HepG2 (cell line): ENCODE data around the gene TRNP1. TPM values are rescaled to one million over a fixed set of nuclear protein-coding genes. Genes with fewer than 3 reads are reported as not detected.

ENCODE experiments used
- ATAC-seq: fragments of 200-7000 bp; cut with Tn5 transposase; 3 replicates; pipeline ENCODE4 v1.9.1; 2020; ENCODE audit warnings: mild to moderate bottlenecking, moderate library complexity
- BruUV-seq: library from RNA; stranded (reverse); fragments of 400-500 nt; replicated peaks from 2 replicates; lab custom pipeline; 2021; lab: Mats Ljungman, UMichigan
- CTCF ChIA-PET: fragments of 300-600 bp; formaldehyde crosslinking; extraction: SDS; loops from one replicate; lab custom pipeline; 2021; ENCODE audit warnings: low total read pairs, inconsistent platforms, low intra/inter-chr PET ratio; lab: Yijun Ruan, JAX
- POLR2A ChIA-PET: fragments of 350-600 bp; sonication (Branson Sonifier 250); formaldehyde crosslinking; loops from one replicate; lab custom pipeline; 2020; ENCODE audit warnings: antibody characterized with exemption, inconsistent platforms; lab: Yijun Ruan, JAX
- DNase-seq: peaks from one replicate; pipeline ENCODE4 v3.0.0-alpha.2; 2015; ENCODE audit warnings: low spot score
- FAIRE-seq: peaks from 3 replicates; lab custom pipeline; 2011; peaks lifted over from hg19 to GRCh38; lab: Jason Lieb, UNC
- H2AFZ ChIP-seq: one replicate; pipeline ENCODE4 v1.6.1; 2011; ENCODE audit warnings: low read length, inconsistent platforms
- H3K27ac ChIP-seq: fragments of 300-600 bp; 3 replicates; pipeline ENCODE4 v1.8.0; 2011; ENCODE audit warnings: mixed run types, mild to moderate bottlenecking, mixed read lengths, low read length, inconsistent platforms; ENCODE audit not compliant: insufficient read depth; ENCODE audit errors: extremely low read length
- H3K27me3 ChIP-seq, 2 experiments: fragments of 200-600 bp in 1 of 2; 2 replicates in 1 of 2; 3 replicates in 1 of 2; pipeline versions ENCODE4 v1.6.0 to v1.8.0; 2011; ENCODE audit warnings: low read length in 2 of 2, mild to moderate bottlenecking in 2 of 2, moderate library complexity in 2 of 2, inconsistent platforms in 1 of 2; ENCODE audit not compliant: insufficient read depth in 2 of 2, control insufficient read depth in 1 of 2
- H3K36me3 ChIP-seq, 2 experiments: fragments of 200-600 bp in 1 of 2; replicated peaks in 1 of 2; 2 replicates in 1 of 2; 3 replicates in 1 of 2; pipeline versions ENCODE4 v1.5.1 to v1.8.0; 2011; ENCODE audit warnings: low read length in 2 of 2, inconsistent platforms in 1 of 2; ENCODE audit not compliant: insufficient read depth in 2 of 2, control insufficient read depth in 1 of 2
- H3K4me1 ChIP-seq: 2 replicates; pipeline ENCODE4 v1.5.1; 2012; ENCODE audit warnings: low read length, inconsistent platforms; ENCODE audit not compliant: insufficient read depth
- H3K4me2 ChIP-seq: 2 replicates; pipeline ENCODE4 v1.6.0; 2011; ENCODE audit warnings: low read depth, low read length, inconsistent platforms
- H3K4me3 ChIP-seq, 3 experiments: fragments of 200-600 bp in 1 of 3; sonication (generic), shearing (Covaris generic) in 1 of 3; replicated peaks in 1 of 3; 2 replicates each; pipeline ENCODE4 v1.5.1; 2011 to 2016; ENCODE audit warnings: low read length in 3 of 3, inconsistent platforms in 2 of 3, low read depth in 2 of 3, mild to moderate bottlenecking in 2 of 3, control low read depth in 1 of 3, mixed read lengths in 1 of 3; ENCODE audit not compliant: insufficient read depth in 1 of 3
- H3K79me2 ChIP-seq: one replicate; pipeline ENCODE4 v1.6.1; 2011; ENCODE audit warnings: low read length, inconsistent platforms; ENCODE audit not compliant: insufficient read depth
- H3K9ac ChIP-seq: 2 replicates; pipeline ENCODE4 v1.6.0; 2011; ENCODE audit warnings: mild to moderate bottlenecking, low read depth, low read length, inconsistent platforms; ENCODE audit not compliant: insufficient read depth
- H3K9me3 ChIP-seq: 2 replicates; pipeline ENCODE4 v1.5.1; 2012; ENCODE audit warnings: mild to moderate bottlenecking, low read length
- H4K20me1 ChIP-seq: 2 replicates; pipeline ENCODE4 v1.6.0; 2011; ENCODE audit warnings: inconsistent platforms, mild to moderate bottlenecking, low read length, moderate library complexity; ENCODE audit not compliant: insufficient read depth
- CEBPB ChIP-seq: IDR thresholded peaks from 2 replicates; pipeline ENCODE4 v1.6.1; 2011; ENCODE audit warnings: low read depth, low read length, improper control_type of control experiment, borderline replicate concordance
- DRAP1 ChIP-seq: IDR thresholded peaks from 2 replicates; pipeline ENCODE4 v1.6.1; 2016; ENCODE audit warnings: missing genetic modification reagents, missing compliant biosample characterization
- HMG20B ChIP-seq: conservative IDR thresholded peaks from 2 replicates; pipeline ENCODE4 v1.6.1; 2016; ENCODE audit warnings: missing genetic modification reagents, missing compliant biosample characterization
- HNF4A ChIP-seq: sonication (generic); formaldehyde crosslinking; IDR thresholded peaks from 2 replicates; pipeline ENCODE4 v1.4.0; 2020; ENCODE audit warnings: missing genetic modification reagents
- KLF9 ChIP-seq: IDR thresholded peaks from 2 replicates; pipeline ENCODE4 v1.6.1; 2016; ENCODE audit warnings: low read depth
- LCORL ChIP-seq, 2 experiments: fragments of 450-650 bp in 1 of 2; sonication (generic) in 1 of 2; formaldehyde crosslinking in 1 of 2; IDR thresholded peaks; 2 replicates each; pipeline versions ENCODE4 v1.5.0 to v1.6.1; 2017 to 2020; ENCODE audit warnings: antibody characterized with exemption in 1 of 2, missing genetic modification reagents in 1 of 2
- MED1 ChIP-seq: sonication (generic); formaldehyde crosslinking; IDR thresholded peaks from 2 replicates; pipeline ENCODE4 v1.4.0; 2020; ENCODE audit warnings: missing genetic modification reagents
- NR2F6 ChIP-seq, 2 experiments: IDR thresholded peaks; 2 replicates each; pipeline ENCODE4 v1.6.1; 2016; ENCODE audit warnings: antibody characterized with exemption in 1 of 2, mild to moderate bottlenecking in 1 of 2
- PATZ1 ChIP-seq: sonication (generic); formaldehyde crosslinking; IDR thresholded peaks from 2 replicates; pipeline ENCODE4 v1.4.0; 2020; ENCODE audit warnings: missing genetic modification reagents
- RARA ChIP-seq: IDR thresholded peaks from 2 replicates; pipeline ENCODE4 v1.6.1; 2016; ENCODE audit warnings: missing genetic modification reagents, missing compliant biosample characterization
- RXRB ChIP-seq: IDR thresholded peaks from 2 replicates; pipeline ENCODE4 v1.6.1; 2016; ENCODE audit warnings: borderline replicate concordance, missing genetic modification reagents, missing compliant biosample characterization
- SIN3A ChIP-seq: IDR thresholded peaks from 2 replicates; pipeline ENCODE4 v1.6.1; 2011; ENCODE audit warnings: low read depth, mild to moderate bottlenecking, control low read depth, low read length, borderline replicate concordance
- TEAD3 ChIP-seq: optimal IDR thresholded peaks from 2 replicates; pipeline ENCODE3; 2016; ENCODE audit warnings: borderline replicate concordance
- THRA ChIP-seq: sonication (generic); formaldehyde crosslinking; IDR thresholded peaks from 2 replicates; pipeline ENCODE4 v1.4.0; 2020; ENCODE audit warnings: missing genetic modification reagents, borderline replicate concordance
- ZBTB34 ChIP-seq: sonication (generic); formaldehyde crosslinking; IDR thresholded peaks from 2 replicates; pipeline ENCODE4 v1.8.0; 2022; ENCODE audit warnings: mild to moderate bottlenecking, missing genetic modification reagents
- ZNF12 ChIP-seq: sonication (generic); formaldehyde crosslinking; IDR thresholded peaks from 2 replicates; pipeline ENCODE4 v1.5.0; 2020; ENCODE audit warnings: missing genetic modification reagents
- ZNF235 ChIP-seq: sonication (generic); formaldehyde crosslinking; IDR thresholded peaks from 2 replicates; pipeline ENCODE4 v1.8.1; 2023; ENCODE audit warnings: mild to moderate bottlenecking, missing genetic modification reagents, borderline replicate concordance
- ZNF788 ChIP-seq: sonication (generic); formaldehyde crosslinking; IDR thresholded peaks from 2 replicates; pipeline ENCODE4 v1.5.0; 2020; ENCODE audit warnings: mild to moderate bottlenecking, missing genetic modification reagents, borderline replicate concordance
- ZNF816 ChIP-seq: sonication (generic); formaldehyde crosslinking; IDR thresholded peaks from 2 replicates; pipeline ENCODE4 v1.8.0; 2022; ENCODE audit warnings: missing genetic modification reagents, mild to moderate bottlenecking, borderline replicate concordance
- WGBS: methylation state at CpG from one replicate; pipeline ENCODE4 v1.1.6; 2017; ENCODE audit warnings: low lambda C conversion rate; 5-methylcytosine and 5-hydroxymethylcytosine counted together
- in situ Hi-C: cut with HindIII; loops from 2 replicates; pipeline ENCODE4 v1.10.0; 2017; ENCODE audit warnings: low pct_unique_long_range_greater_than_20kb; ENCODE audit not compliant: extremely low pct_ligation_motif_present
- intact Hi-C: fragments of 100-400 bp; cut with micrococcal nuclease; formaldehyde crosslinking; loops from one replicate; pipeline ENCODE4 v1.10.0; 2022; ENCODE audit not compliant: unreplicated experiment
- polyA plus RNA-seq, 8 experiments: library from polyadenylated mRNA; depleted of rRNA in 3 of 8; stranded (reverse) in 7 of 8; unstranded in 1 of 8; fragments of >200 nt; fragmentation: Illumina TruSeq in 4 of 8; extraction: Trizol in 4 of 8; gene quantifications; 2 replicates each; pipeline versions ENCODE4 v1.2.1 to v1.2.3, GENCODE V29; 2011 to 2016; ENCODE audit warnings: low read depth in 4 of 8, missing spikeins in 1 of 8, mixed read lengths in 1 of 8; ENCODE audit not compliant: insufficient read depth in 1 of 8
- total RNA-seq, 5 experiments: library from RNA; depleted of rRNA; stranded (reverse); fragments of >200 nt; fragmentation: Illumina TruSeq; extraction: Trizol; gene quantifications; 2 replicates each; pipeline ENCODE4 v1.2.3, GENCODE V29; 2016; ENCODE audit warnings: low read depth in 1 of 5

TRNP1 gene
- total and polyA plus RNA-seq, 2 of the 13 experiments (the other 11 are each of a cell fraction or from before 2014, with no cell fraction given), result 42.0 to 158 TPM

GRCh38 chr1:26970810-26971209 is 22.7 kb upstream of the TRNP1 start:
- Histone ChIP-seq H3K4me1 (peaks cover 81% of the 10 kb centered on the region), H3K79me2 (no peaks in the 10 kb centered on the region), H3K36me3 (no peaks in the 10 kb centered on the region), H3K4me2 (peak overlapping the region; percentile 70), H4K20me1 (no peaks in the 10 kb centered on the region), H3K27ac (no peak overlapping the region), H3K9ac (peak overlapping the region; percentile 36; the same call in 1 of the 2 replicates), H3K4me3 (peak overlapping the region in 1 of 3 experiments; percentile 45; a peak in 2 of 6 replicates), H3K9me3 (no peaks in the 10 kb centered on the region), H3K27me3 (0 out of 5 replicates have a peak, but pooled peaks cover 0 to 4% of the 10 kb centered on the region in 2 experiments), H2AFZ (no peak overlapping the region)
- FAIRE-seq (peak; percentile 74), ATAC-seq (peak; percentile 61), DNase-seq (peak; percentile 82)
- BruUV-seq, result no TSS peak
- WGBS, result 0% methylated on average over 7 of the region's 7 CpGs
- ChIA-PET POLR2A (interaction anchor here (5.7 kb wide), 1 partner anchor 26 kb away, joined by 253 read pairs; the partner anchor contains the start of gene TRNP1), CTCF (no interaction called here)
- in situ Hi-C loops, result no loop called here
- intact Hi-C loops, result no loop called here
- 0 out of 2 replicates have a peak, but pooled peaks have one; percentile 29 for TF ChIP-seq HMG20B
- TF ChIP-seq THRA, result peak; percentile 10; the same call in 1 of the 2 replicates
- peak; percentile 47; the same call in 1 of the 2 replicates for TF ChIP-seq RXRB
- peak; percentile 51 for TF ChIP-seq RARA (CRISPR knock-in tag)
- TF ChIP-seq ZBTB34 (CRISPR knock-in tag), result peak; percentile 84
- no peak for TF ChIP-seq ZNF235 (CRISPR knock-in tag)
- peak; percentile 57; the same call in 1 of the 2 replicates for TF ChIP-seq CEBPB
- 0 out of 2 replicates have a peak, but pooled peaks have one; percentile 14 for TF ChIP-seq ZNF12
- TF ChIP-seq MED1, result peak; percentile 59
- no peak for TF ChIP-seq ZNF816
- no peak for TF ChIP-seq KLF9
- peak; percentile 59 for TF ChIP-seq HNF4A
- no peak for TF ChIP-seq LCORL (IDR thresholded peaks at IDR 0.05)
- peak; percentile 76 for TF ChIP-seq LCORL (CRISPR knock-in tag; IDR thresholded peaks at IDR 0.05)
- peak; percentile 31; the same call in 1 of the 2 replicates for TF ChIP-seq DRAP1
- TF ChIP-seq PATZ1 (CRISPR knock-in tag), result peak; percentile 58
- TF ChIP-seq ZNF788 (CRISPR knock-in tag), result 0 out of 2 replicates have a peak, but pooled peaks have one; percentile 46
- TF ChIP-seq SIN3A, result no peak
- peak; percentile 25 for TF ChIP-seq TEAD3 (CRISPR knock-in tag)
- no peak for TF ChIP-seq NR2F6 (IDR thresholded peaks at IDR 0.05)
- peak; percentile 32; the same call in 1 of the 2 replicates for TF ChIP-seq NR2F6 (CRISPR knock-in tag; IDR thresholded peaks at IDR 0.05)
